GM12875 (cell line): Measurements from ENCODE around the gene PCLO.
"Not testable (repeated sequence)": the region's sequence is repeated elsewhere in the genome, so short reads cannot be mapped to it uniquely, and the experiment has no call there.

Source experiments
- H3K4me3 ChIP-seq: one replicate; pipeline ENCODE4 v1.5.1; 2011; ENCODE audit warnings: low read depth, low read length, control low read depth
- TF ChIP-seq, protein P1 (sequence below): IDR thresholded peaks from 2 replicates; pipeline ENCODE4 v1.5.1; 2011; ENCODE audit warnings: low read depth, mild to moderate bottlenecking, control low read depth, inconsistent platforms, low read length, moderate library complexity, borderline replicate concordance; ENCODE audit not compliant: insufficient read depth

The PCLO gene

DNA sequence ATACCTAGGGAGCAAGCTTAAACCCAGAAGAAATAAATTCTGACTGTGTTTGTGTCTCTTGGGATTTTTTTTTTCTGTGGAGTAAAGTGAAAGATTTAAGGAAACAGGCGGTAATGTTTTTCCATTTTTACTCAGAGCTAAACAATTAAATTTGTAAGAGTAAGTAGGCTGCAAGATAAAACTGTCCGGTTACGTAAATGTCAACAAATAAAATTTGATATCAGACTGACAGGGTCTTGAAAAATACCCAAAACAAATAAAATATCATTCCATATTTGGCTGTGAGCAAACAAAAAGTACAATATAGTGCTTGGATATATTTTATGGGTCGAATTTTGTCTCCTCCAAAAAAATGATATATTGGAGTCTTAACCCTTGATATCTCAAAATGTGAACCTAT is 217.6 kb downstream of the PCLO start:
- H3K4me3 ChIP-seq = no peak overlapping the region
- TF ChIP-seq, protein P1, sequence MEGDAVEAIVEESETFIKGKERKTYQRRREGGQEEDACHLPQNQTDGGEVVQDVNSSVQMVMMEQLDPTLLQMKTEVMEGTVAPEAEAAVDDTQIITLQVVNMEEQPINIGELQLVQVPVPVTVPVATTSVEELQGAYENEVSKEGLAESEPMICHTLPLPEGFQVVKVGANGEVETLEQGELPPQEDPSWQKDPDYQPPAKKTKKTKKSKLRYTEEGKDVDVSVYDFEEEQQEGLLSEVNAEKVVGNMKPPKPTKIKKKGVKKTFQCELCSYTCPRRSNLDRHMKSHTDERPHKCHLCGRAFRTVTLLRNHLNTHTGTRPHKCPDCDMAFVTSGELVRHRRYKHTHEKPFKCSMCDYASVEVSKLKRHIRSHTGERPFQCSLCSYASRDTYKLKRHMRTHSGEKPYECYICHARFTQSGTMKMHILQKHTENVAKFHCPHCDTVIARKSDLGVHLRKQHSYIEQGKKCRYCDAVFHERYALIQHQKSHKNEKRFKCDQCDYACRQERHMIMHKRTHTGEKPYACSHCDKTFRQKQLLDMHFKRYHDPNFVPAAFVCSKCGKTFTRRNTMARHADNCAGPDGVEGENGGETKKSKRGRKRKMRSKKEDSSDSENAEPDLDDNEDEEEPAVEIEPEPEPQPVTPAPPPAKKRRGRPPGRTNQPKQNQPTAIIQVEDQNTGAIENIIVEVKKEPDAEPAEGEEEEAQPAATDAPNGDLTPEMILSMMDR = no peak

DNA sequence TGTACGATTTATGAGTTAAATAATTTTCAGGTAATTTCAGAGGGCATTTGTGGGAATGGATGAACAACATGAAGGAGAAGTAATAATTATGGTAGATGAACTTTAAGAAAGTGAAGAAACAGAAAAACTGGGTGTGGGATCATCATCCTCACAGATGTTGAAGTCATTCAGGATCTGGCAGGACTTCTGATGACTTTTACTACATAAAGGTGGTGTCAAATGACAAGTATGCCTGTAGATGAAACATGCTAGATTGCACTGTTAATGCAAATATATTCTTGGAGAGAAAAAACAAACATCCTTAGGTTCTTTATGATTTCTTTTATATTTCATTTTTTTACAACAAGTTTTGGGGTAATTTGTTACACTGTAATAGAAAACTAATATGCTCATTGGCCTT is 230.2 kb downstream of the PCLO start:
- H3K4me3 ChIP-seq = no peak overlapping the region
- TF ChIP-seq, protein P1 = no peak

DNA sequence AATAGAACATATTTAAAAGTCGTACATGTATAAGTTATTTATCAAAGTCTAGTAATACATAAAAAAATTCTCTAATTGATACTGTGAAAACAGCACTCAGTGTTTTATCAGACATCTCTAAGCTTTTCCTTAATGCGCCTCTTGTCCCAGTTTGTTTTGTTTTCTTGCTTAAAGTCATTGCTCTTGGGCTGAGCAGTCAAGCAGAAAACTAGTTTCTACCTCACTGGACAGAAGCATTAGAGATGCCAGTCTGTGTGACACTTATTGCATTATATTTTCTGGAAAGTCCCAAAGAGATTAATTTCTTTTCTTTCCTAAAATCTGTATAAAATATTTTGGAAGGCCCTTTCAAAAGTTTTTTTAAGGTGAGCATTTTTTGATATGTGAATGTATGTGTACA is 236.2 kb downstream of the PCLO start:
- H3K4me3 ChIP-seq = no peak overlapping the region
- TF ChIP-seq, protein P1 = no peak

DNA sequence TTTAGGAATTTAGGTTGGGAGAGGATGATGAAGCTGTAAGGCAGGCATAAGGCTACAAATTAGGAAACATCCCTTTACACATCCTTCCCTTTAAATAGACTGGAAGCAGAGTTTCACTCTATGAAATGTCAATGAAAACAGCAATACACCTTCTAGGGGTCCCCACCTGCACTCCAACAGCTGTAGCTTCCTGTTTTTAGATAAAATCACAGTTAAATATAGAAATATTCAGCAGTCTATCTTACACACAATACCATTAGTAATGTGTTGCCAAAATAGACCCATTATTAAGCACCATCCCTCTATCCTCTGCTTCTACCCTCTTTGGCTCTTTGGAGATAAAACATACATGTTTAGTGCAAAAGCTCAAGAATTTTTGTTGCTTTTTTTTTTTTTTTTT is 237.4 kb downstream of the PCLO start:
- H3K4me3 ChIP-seq = no peak overlapping the region
- TF ChIP-seq, protein P1 = no peak

DNA sequence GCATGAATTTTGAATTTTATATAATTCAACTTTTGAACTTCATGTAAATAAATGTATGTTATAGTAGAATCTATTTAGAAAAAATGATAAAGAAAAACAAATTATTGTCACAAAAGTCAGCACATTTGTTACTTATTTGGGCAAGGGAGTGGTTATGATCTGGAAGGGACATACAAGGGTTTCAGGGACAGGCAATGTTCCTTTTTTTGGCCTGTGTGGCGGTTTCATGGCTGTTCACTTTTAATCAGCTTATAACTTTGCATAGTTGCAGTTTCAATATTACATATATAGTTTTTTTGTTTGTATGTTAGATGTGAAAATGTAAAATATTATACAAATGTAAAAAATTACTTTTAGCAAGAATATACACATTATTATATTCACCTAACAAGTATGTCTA is 256.2 kb downstream of the PCLO start:
- TF ChIP-seq, protein P1 = no peak
- H3K4me3 ChIP-seq = no peak overlapping the region

DNA sequence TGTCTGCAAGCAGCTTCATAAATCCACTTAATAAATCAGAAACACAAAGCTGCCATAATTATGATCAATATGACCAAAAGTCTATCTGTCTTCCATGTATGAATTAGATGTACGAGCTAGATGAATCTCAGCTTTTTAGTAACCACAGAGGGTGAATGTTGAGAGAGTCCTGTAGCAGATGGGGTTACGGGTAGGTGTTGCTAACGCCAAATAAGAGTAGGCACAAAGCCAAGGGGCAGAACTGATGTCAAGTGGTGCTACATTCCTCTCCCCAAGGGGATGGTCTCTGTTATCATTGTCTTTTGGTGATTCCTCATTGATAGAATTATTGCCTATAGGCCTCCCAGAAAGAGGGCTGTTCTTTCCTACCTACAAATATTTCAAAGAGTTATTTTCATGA is 257.8 kb downstream of the PCLO start:
- H3K4me3 ChIP-seq = no peak overlapping the region
- TF ChIP-seq, protein P1 = no peak

DNA sequence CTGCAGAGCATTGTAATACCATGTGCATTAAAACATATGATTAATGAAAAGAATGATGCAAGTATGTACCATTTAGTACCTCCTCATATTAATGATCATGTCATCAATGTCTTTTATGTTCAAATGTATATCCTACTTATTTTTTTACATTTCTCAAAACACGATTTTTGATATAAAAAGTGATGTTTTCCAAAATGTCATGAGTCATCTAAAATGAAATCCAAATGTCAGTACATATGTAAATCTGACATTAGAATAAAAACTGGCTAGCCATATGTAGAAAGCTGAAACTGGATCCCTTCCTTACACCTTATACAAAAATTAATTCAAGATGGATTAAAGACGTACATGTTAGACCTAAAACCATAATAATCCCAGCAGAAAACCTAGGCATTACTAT is 261.6 kb downstream of the PCLO start:
- not testable (repeated sequence) for H3K4me3 ChIP-seq

DNA sequence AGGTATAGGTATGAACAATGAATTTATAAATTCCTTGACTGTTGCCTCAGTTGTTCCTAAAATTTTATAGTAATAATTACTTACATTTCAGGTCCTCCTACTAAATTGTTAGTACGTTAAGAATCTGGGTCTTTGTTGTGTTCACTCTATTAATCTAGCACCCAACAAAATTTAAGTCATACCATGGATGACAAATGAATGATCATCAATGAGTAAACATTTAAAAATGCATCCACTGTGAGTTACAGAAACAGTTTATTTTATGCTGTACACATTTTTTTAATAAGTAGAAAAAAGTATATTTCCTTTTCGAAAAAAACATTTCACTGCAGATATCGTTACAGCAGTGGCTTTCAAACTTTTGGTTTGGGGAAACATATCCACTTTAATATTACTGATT is 265.2 kb downstream of the PCLO start:
- no peak overlapping the region for H3K4me3 ChIP-seq
- TF ChIP-seq, protein P1 = no peak

DNA sequence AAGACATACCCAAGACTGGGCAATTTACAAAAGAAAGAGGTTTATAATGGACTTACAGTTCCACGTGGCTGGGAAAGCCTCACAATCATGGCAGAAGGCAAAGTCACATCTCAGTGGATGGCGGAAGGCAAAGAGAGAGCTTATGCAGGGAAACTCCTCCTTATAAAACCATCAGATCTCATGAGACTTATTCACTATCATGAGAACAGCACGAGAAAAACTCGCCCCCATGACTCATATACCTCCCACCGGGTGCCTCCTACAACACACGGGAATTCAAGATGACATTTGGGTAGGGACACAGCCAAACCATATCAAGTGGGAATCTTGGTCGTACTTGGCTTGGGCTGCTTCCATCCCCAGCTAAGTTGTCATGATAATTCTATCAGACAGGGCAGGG is 268.3 kb downstream of the PCLO start:
- not testable (repeated sequence) for H3K4me3 ChIP-seq
